Type B pancreatic cell (in vitro differentiated cells): ENCODE data around the gene MPST. TPM values are rescaled to one million over a fixed set of nuclear protein-coding genes. Genes with fewer than 3 reads are reported as not detected.

Experiments
- DNase-seq: peaks from one replicate; pipeline ENCODE4 v3.0.0; 2021; ENCODE audit warnings: mixed read lengths; ENCODE audit not compliant: unreplicated experiment; ENCODE audit errors: extremely low spot score
- H3K27ac Mint-ChIP-seq: 2 replicates; pipeline ENCODE4 v1.8.0; 2021; ENCODE audit warnings: mild to moderate bottlenecking, mixed read lengths
- H3K27me3 Mint-ChIP-seq: 2 replicates; pipeline ENCODE4 v1.8.0; 2021; ENCODE audit warnings: mixed read lengths
- H3K36me3 Mint-ChIP-seq: 2 replicates; pipeline ENCODE4 v1.8.0; 2021; ENCODE audit warnings: mixed read lengths
- H3K4me1 Mint-ChIP-seq: one replicate; pipeline ENCODE4 v1.8.0; 2021; ENCODE audit warnings: mixed read lengths; ENCODE audit not compliant: unreplicated experiment
- H3K4me3 Mint-ChIP-seq: 2 replicates; pipeline ENCODE4 v1.8.0; 2021; ENCODE audit warnings: mild to moderate bottlenecking, mixed read lengths
- H3K9me3 Mint-ChIP-seq: 2 replicates; pipeline ENCODE4 v1.8.0; 2021; ENCODE audit warnings: mixed read lengths
- CTCF ChIP-seq: fragments of 200-600 bp; sonication (generic); conservative IDR thresholded peaks from 2 replicates; pipeline ENCODE4 v1.5.0; 2021; ENCODE audit warnings: antibody characterized with exemption, mild to moderate bottlenecking
- total RNA-seq: library from RNA; stranded (reverse); gene quantifications from 2 replicates; pipeline ENCODE4 v1.2.1, GENCODE V29; 2021; ENCODE audit warnings: low replicate concordance

MPST gene
- total RNA-seq, 1 donor from 2014 or later, result 71.3 TPM

DNA sequence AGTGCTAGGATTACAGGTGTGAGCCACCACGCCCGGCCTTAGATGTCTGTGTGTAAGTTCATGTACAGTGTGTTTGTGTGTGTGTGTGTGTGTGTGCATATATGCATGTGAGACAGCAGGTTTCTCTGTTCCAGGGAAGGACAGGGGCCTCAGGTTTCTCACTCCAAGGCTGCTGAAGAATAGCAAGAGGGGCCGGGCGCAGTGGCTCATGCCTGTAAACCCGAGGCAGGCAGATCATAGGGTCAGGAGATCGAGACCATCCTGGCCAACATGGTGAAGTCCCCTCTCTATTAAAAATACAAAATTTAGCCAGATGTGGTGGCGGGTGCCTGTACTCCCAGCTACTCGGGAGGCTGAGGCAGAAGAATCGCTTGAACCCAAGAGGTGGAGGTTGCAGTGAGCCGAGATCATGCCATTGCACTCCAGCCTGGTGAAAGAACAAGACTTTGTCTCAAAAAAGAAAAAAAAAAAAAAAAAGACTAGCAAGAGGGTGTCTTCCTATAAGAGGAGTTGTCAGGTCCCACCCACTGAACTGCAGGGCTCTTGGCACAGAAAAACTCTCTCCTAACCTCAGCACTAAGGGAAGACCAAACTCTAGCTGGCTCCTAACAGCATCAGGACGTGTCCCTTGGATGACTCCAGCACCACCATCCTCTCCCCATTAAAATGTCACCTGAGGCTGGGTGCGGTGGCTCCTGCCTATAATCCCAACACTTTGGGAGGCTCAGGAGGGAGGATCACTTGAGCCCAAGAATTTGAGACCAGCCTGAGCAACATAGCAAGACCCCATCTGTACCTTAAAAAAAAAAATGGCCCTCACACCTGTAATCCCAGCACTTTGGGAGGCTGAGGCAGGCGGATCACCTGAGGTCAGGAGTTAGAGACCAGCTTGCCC lies 40.3 kb upstream of the MPST start:
- H3K27ac Mint-ChIP-seq, result no peak overlapping the region
- no peaks in the 10 kb centered on the region for H3K36me3 Mint-ChIP-seq
- no peak for DNase-seq
- TF ChIP-seq CTCF, result no peak
- H3K9me3 Mint-ChIP-seq, result no peaks in the 10 kb centered on the region
- H3K4me3 Mint-ChIP-seq, result no peak overlapping the region
- peaks cover 29% of the 10 kb centered on the region for H3K27me3 Mint-ChIP-seq
- H3K4me1 Mint-ChIP-seq, result peaks cover 5% of the 10 kb centered on the region

GRCh38 chr22:36981247-36981775 lies 38.2 kb upstream of the MPST start:
- H3K27ac Mint-ChIP-seq, result no peak overlapping the region
- peaks cover 5% of the 10 kb centered on the region for H3K4me1 Mint-ChIP-seq
- peaks cover 41% of the 10 kb centered on the region for H3K27me3 Mint-ChIP-seq
- no peak for DNase-seq
- no peak for TF ChIP-seq CTCF
- no peaks in the 10 kb centered on the region for H3K36me3 Mint-ChIP-seq
- peaks cover 11% of the 10 kb centered on the region for H3K9me3 Mint-ChIP-seq
- H3K4me3 Mint-ChIP-seq, result no peak overlapping the region

DNA sequence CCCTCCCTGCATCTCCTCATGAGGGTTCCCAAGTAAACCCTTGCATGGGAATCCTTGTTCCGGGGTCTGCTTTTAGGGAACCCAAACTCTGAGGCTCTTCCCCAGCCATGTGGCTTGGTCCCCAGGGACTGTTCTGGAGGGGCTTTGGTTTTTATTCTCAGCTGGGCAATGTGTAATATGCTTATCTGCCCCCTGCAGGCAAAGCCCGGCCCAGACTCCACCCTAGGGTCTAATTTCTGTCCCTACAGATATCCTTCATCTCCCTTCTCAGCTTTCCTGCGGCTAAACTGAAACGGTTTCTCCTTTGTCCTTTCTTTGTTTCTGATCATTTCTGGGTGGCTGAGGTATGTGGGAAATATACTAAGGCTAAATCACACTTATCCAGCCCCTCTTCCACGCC lies 37.4 kb upstream of the MPST start:
- peaks cover 13% of the 10 kb centered on the region for H3K9me3 Mint-ChIP-seq
- H3K4me3 Mint-ChIP-seq, result no peak overlapping the region
- TF ChIP-seq CTCF, result no peak
- no peaks in the 10 kb centered on the region for H3K36me3 Mint-ChIP-seq
- peaks cover 43% of the 10 kb centered on the region for H3K27me3 Mint-ChIP-seq
- H3K27ac Mint-ChIP-seq, result no peak overlapping the region
- H3K4me1 Mint-ChIP-seq, result peaks cover 5% of the 10 kb centered on the region
- no peak for DNase-seq

- Mint-ChIP-seq H3K36me3 (no peaks in the 10 kb centered on the region), H3K27me3 (peaks cover 64% of the 10 kb centered on the region), H3K4me3 (no peak overlapping the region)
Measured at GRCh38 chr22:36985211-36985889, 34.2 kb upstream of the MPST start.

More at GRCh38 chr22:36985211-36985889, 34.2 kb upstream of the MPST start:
- H3K4me1 Mint-ChIP-seq, result no peaks in the 10 kb centered on the region
- H3K9me3 Mint-ChIP-seq, result peaks cover 13% of the 10 kb centered on the region
- no peak for TF ChIP-seq CTCF
- DNase-seq, result no peak
- no peak overlapping the region for H3K27ac Mint-ChIP-seq
